ENCODE measurements around the gene MPZL2.

DNA sequence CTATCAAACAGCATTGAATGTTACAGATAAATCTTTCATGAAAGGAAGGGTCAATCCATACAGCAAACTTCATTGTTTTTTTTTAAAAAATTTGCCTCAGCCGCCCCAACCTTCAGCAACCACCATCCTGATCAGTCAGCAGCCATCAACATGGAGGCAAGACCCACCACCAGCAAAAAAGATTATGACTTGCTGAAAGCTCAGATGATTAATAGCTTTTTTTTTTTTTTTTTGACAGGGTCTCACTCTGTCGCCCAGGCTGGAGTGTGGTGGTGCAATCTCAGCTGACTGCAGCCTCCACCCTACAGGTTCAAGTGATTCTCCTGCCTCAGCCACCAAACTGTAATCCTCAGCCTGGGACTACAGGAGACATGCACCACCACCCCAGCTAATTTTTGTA, 22.4 kb upstream of the MPZL2 start:
- TF ChIP-seq, protein P1, sequence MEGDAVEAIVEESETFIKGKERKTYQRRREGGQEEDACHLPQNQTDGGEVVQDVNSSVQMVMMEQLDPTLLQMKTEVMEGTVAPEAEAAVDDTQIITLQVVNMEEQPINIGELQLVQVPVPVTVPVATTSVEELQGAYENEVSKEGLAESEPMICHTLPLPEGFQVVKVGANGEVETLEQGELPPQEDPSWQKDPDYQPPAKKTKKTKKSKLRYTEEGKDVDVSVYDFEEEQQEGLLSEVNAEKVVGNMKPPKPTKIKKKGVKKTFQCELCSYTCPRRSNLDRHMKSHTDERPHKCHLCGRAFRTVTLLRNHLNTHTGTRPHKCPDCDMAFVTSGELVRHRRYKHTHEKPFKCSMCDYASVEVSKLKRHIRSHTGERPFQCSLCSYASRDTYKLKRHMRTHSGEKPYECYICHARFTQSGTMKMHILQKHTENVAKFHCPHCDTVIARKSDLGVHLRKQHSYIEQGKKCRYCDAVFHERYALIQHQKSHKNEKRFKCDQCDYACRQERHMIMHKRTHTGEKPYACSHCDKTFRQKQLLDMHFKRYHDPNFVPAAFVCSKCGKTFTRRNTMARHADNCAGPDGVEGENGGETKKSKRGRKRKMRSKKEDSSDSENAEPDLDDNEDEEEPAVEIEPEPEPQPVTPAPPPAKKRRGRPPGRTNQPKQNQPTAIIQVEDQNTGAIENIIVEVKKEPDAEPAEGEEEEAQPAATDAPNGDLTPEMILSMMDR (conservative IDR thresholded peaks at IDR 0.05 in 1 of 2, IDR thresholded peaks at IDR 0.05 in 1 of 2; ENCODE audit: extremely low read depth in 1 of 2, insufficient read depth in 1 of 2, low read depth in 1 of 2, low read length in 2 of 2) = no peak
- no peak for TF ChIP-seq EZH2 (IDR thresholded peaks at IDR 0.05; ENCODE audit: borderline replicate concordance, low read length)
